GM20431 (cell line): ENCODE results near the gene OGDH.

ENCODE experiments used
- in situ Hi-C: fragments of 300-500 bp; cut with MseI, MboI; formaldehyde crosslinking; loops from one replicate; pipeline ENCODE4 v1.15.0; 2020; ENCODE audit warnings: low sequenced_read_pairs; ENCODE audit not compliant: unreplicated experiment

The OGDH gene

DNA sequence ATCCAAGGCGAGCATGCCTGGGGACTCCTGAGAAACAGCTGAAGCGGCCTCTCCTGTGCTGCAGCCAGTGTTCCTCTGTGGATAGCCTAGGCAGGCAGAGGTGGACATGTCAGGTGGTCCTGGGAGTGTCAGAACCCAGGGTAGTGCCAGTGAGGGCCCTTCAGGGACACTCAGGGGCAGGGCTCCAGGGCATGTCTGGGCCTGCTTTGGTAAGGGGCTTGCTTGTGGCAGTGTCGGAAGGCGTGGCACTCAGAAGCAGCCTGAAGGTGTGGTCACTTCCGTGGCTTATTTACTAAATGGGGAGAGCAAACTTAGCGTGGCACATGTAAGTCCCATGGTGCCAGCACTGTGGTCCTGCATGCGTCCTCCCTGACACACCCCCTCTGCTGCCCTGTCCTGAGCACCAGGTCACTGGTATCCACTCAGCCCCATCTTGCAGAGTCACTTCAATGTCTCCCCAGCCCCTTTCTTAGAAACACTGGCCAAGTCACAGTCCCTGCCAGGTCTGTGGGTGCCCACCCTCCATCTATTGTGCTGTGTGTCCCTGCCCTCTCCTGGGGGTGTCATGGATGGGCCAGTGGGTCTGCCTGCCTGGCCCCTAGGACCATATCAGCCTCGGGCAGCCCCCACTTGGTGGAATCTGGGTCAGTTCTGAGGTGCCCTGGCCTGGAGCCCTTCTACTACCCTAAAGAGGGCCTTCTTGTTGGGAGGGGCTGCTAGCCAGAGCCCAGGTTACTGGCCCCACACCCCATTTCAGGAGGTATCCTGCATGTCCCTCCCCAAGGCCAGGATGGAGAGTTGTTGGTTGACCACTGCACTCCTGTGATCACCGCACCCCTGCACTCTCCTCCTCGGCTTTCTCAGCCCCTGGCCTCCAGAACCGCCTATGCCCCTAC is 148.6 kb downstream of the OGDH start:
- in situ Hi-C loops: no loop called here

GRCh38 chr7:44755698-44756627 is 149.5 kb downstream of the OGDH start:
- in situ Hi-C loops: no loop called here

GRCh38 chr7:44756904-44757303 is 150.5 kb downstream of the OGDH start:
- in situ Hi-C loops: no loop called here

GRCh38 chr7:44757311-44757710 is 150.9 kb downstream of the OGDH start:
- in situ Hi-C loops: no loop called here

GRCh38 chr7:44757739-44758138 is 151.3 kb downstream of the OGDH start:
- in situ Hi-C loops: no loop called here
